ENCODE data around the gene CERK. TPM values are rescaled to one million over a fixed set of nuclear protein-coding genes. Genes with fewer than 3 reads are reported as not detected.
"Not testable (repeated sequence)": the region's sequence is repeated elsewhere in the genome, so short reads cannot be mapped to it uniquely, and the experiment has no call there.

CERK gene, protein sequence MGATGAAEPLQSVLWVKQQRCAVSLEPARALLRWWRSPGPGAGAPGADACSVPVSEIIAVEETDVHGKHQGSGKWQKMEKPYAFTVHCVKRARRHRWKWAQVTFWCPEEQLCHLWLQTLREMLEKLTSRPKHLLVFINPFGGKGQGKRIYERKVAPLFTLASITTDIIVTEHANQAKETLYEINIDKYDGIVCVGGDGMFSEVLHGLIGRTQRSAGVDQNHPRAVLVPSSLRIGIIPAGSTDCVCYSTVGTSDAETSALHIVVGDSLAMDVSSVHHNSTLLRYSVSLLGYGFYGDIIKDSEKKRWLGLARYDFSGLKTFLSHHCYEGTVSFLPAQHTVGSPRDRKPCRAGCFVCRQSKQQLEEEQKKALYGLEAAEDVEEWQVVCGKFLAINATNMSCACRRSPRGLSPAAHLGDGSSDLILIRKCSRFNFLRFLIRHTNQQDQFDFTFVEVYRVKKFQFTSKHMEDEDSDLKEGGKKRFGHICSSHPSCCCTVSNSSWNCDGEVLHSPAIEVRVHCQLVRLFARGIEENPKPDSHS
- total RNA-seq (100 to 1,000 TPM; 175 to 185 TPM), polyA plus RNA-seq (10 to 100 TPM; 39.4 to 61.2 (median 41.6) TPM), total RNA-seq (127 to 589 (median 153) reads per million in 6 experiments)

- POLR2A ChIA-PET = interaction anchor here (0.7 to 7.3 kb wide), 9 partner anchors 11 to 685 kb away, joined by 3 to 134 read pairs (median 4); partner anchors contain the start of gene TBC1D22A
- Mint-ChIP-seq H3K27me3 (no peaks in the 10 kb centered on the region), H3K27ac (peak within 1 kb of the TSS; percentile 95 to 100 (median 99)), H3K36me3 (peaks cover 0 to 2% (median 0%) of the 10 kb centered on the region in 3 donors), H3K4me1 (peaks cover 25 to 48% (median 48%) of the 10 kb centered on the region in 4 donors), H3K4me3 (peak within 1 kb of the TSS; percentile 91 to 100 (median 100)), H3K9me3 (no peaks in the 10 kb centered on the region)
- ATAC-seq (peak; percentile 45 to 65), DNase-seq (peak; percentile 39 to 80 (median 58))
These were observed at the start of gene CERK for GRCh38 chr22:46737976-46738646. TSS of gene CERK (minus strand) at chr22:46738252. CDS start at chr22:46738148, 104 bp downstream.

GRCh38 chr22:46783721-46784120, 45.7 kb upstream of the CERK start:
- no peak overlapping the region for H3K4me3 Mint-ChIP-seq
- H3K27me3 Mint-ChIP-seq = no peaks in the 10 kb centered on the region
- POLR2A ChIA-PET = interaction anchor here (0.9 to 2.3 kb wide), 3 partner anchors 11 to 51 kb away, joined by 3 to 10 read pairs (median 7); partner anchors contain the start of gene TBC1D22A
- no peak for DNase-seq
- peaks cover 22 to 79% (median 46%) of the 10 kb centered on the region in 4 donors for H3K4me1 Mint-ChIP-seq
- no peak for ATAC-seq
- H3K27ac Mint-ChIP-seq = peak overlapping the region in 3 of 10 donors; percentile 32 to 68 (median 45)
- H3K36me3 Mint-ChIP-seq = peaks cover 0 to 22% (median 8%) of the 10 kb centered on the region in 3 donors
- no peaks in the 10 kb centered on the region for H3K9me3 Mint-ChIP-seq

DNA sequence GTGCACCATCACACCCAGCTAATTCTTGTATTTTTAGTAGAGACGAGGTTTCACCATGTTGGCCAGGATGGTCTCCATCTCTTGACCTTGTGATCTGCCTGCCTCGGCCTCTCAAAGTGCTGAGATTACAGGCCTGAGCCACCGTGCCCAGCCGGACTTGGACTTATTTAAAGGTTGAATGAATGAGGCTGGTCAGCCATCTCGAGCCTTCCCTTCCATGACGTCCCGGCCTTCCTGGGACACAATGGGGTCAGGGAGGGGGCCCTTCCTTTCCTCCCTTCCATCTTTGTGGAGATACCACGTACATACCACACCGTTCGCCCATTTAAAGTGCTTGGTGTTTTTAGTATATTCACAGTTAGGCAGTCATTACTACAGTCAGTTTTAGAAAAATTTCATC, 44.1 kb upstream of the CERK start:
- peak overlapping the region in 5 of 10 donors; percentile 16 to 83 (median 52) for H3K27ac Mint-ChIP-seq
- POLR2A ChIA-PET = interaction anchor here (2.3 kb wide), 1 partner anchor 19 kb away, joined by 7 read pairs; the partner anchor contains the start of gene TBC1D22A

GRCh38 chr22:46781291-46781690, 43.2 kb upstream of the CERK start:
- DNase-seq (no peak), ATAC-seq (no peak)
- H3K27ac Mint-ChIP-seq = peak overlapping the region in 4 of 10 donors; percentile 13 to 83 (median 60)
- H3K4me1 Mint-ChIP-seq = peaks cover 34 to 85% (median 51%) of the 10 kb centered on the region in 4 donors
- no peak overlapping the region for H3K4me3 Mint-ChIP-seq
- peaks cover 0 to 10% (median 0%) of the 10 kb centered on the region in 3 donors for H3K36me3 Mint-ChIP-seq
- POLR2A ChIA-PET = interaction anchor here (0.5 to 2.2 kb wide), 2 partner anchors 13 to 18 kb away, joined by 3 to 13 read pairs; partner anchors contain the start of gene TBC1D22A
- H3K9me3 Mint-ChIP-seq = no peaks in the 10 kb centered on the region
- H3K27me3 Mint-ChIP-seq = no peaks in the 10 kb centered on the region

More for the DNA sequence above, 44.1 kb upstream of the CERK start:
- peaks cover 25 to 79% (median 44%) of the 10 kb centered on the region in 4 donors for H3K4me1 Mint-ChIP-seq
- not testable (repeated sequence) for DNase-seq, H3K4me3 Mint-ChIP-seq, ATAC-seq, H3K9me3 Mint-ChIP-seq, H3K27me3 Mint-ChIP-seq
- peaks cover 0 to 14% (median 5%) of the 10 kb centered on the region in 3 donors for H3K36me3 Mint-ChIP-seq

- Mint-ChIP-seq H3K27ac (peak overlapping the region in 8 of 10 donors; percentile 35 to 87 (median 68)), H3K36me3 (peaks cover 0 to 10% (median 0%) of the 10 kb centered on the region in 3 donors), H3K4me1 (peaks cover 41 to 90% (median 56%) of the 10 kb centered on the region in 4 donors), H3K27me3 (no peaks in the 10 kb centered on the region), H3K9me3 (no peaks in the 10 kb centered on the region), H3K4me3 (no peak overlapping the region)
- DNase-seq = no peak
- POLR2A ChIA-PET = interaction anchor here (0.8 to 2.2 kb wide), 3 partner anchors 10 to 20 kb away, joined by 6 to 13 read pairs (median 7); partner anchors contain the start of gene TBC1D22A
- no peak for ATAC-seq
These were observed 42.4 kb upstream of the CERK start for GRCh38 chr22:46780453-46780852.

DNA sequence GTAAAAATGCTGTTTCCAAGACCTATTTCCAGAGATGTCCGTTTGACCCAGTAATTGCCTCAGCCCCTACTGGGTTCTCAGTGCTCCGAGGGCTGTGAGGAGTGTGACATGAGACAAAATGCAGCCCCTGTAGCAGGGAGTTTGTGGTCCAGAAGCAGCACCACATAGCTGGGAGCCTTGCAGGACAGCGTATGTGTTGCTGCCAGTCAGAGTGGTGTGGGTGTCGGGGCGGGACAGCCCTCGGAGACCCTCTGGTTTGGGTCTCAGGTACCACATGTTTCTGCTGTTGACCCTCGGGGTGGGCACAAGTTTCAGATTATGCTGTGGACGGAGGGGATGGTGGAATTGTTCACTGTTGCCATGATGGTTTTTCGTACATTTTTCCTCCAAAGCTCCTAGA, 41.6 kb upstream of the CERK start:
- H3K27ac Mint-ChIP-seq = peak overlapping the region in 4 of 10 donors; percentile 36 to 66 (median 60)
- POLR2A ChIA-PET = interaction anchor here (1.0 to 2.2 kb wide), 2 partner anchors 11 to 17 kb away, joined by 6 to 13 read pairs; partner anchors contain the start of gene TBC1D22A
- H3K4me3 Mint-ChIP-seq = no peak overlapping the region
- H3K4me1 Mint-ChIP-seq = peaks cover 47 to 90% (median 60%) of the 10 kb centered on the region in 4 donors
- ATAC-seq (no peak), DNase-seq (no peak)
- H3K27me3 Mint-ChIP-seq = no peaks in the 10 kb centered on the region
- no peaks in the 10 kb centered on the region for H3K9me3 Mint-ChIP-seq
- H3K36me3 Mint-ChIP-seq = peaks cover 0 to 10% (median 0%) of the 10 kb centered on the region in 3 donors

DNA sequence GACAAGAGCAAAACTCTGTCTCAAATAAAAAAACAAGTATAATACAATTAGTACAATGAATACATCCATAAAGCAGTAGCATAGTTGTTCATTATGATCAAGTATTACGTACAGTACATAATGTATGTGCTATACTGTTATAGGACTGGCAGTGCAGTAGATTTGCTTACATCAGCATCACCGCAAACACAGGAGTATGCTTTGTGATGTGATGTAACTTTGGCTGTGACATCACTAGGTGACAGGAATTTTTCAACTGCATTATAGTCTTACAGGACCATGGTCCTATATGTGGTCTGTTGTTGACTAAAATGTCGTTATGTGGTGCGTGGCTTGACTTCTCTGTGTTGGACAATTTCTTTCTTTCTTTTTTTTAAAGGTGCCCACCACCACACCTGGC, 41.0 kb upstream of the CERK start:
- no peak for ATAC-seq
- peaks cover 46 to 96% (median 65%) of the 10 kb centered on the region in 4 donors for H3K4me1 Mint-ChIP-seq
- H3K36me3 Mint-ChIP-seq = peaks cover 0 to 10% (median 0%) of the 10 kb centered on the region in 3 donors
- POLR2A ChIA-PET = no interaction called here
- no peak for DNase-seq
- peak overlapping the region in 3 of 10 donors; percentile 57 to 66 (median 66) for H3K27ac Mint-ChIP-seq
- H3K27me3 Mint-ChIP-seq = no peaks in the 10 kb centered on the region
- no peak overlapping the region for H3K4me3 Mint-ChIP-seq
- no peaks in the 10 kb centered on the region for H3K9me3 Mint-ChIP-seq

GRCh38 chr22:46777609-46777970, 39.5 kb upstream of the CERK start:
- no peaks in the 10 kb centered on the region for H3K9me3 Mint-ChIP-seq
- POLR2A ChIA-PET = interaction anchor here (1.0 to 2.4 kb wide), 3 partner anchors 13 to 15 kb away, joined by 4 to 11 read pairs (median 4); partner anchors contain the start of gene TBC1D22A
- peaks cover 46 to 98% (median 73%) of the 10 kb centered on the region in 4 donors for H3K4me1 Mint-ChIP-seq
- peak overlapping the region; percentile 85 to 95 (median 92) for H3K27ac Mint-ChIP-seq
- H3K27me3 Mint-ChIP-seq = no peaks in the 10 kb centered on the region
- ATAC-seq (peak; percentile 56 to 66), DNase-seq (peak in 9 of 10 donors; percentile 28 to 72 (median 45))
- peak overlapping the region in 9 of 10 donors; percentile 41 to 82 (median 67) for H3K4me3 Mint-ChIP-seq
- H3K36me3 Mint-ChIP-seq = peaks cover 0 to 10% (median 0%) of the 10 kb centered on the region in 3 donors

GRCh38 chr22:46776876-46777608, 39.0 kb upstream of the CERK start:
- peak in 1 of 2 donors; percentile 29 for ATAC-seq
- POLR2A ChIA-PET = interaction anchor here (0.6 to 2.4 kb wide), 4 partner anchors 8 to 15 kb away, joined by 4 to 11 read pairs (median 6); partner anchors contain the start of gene TBC1D22A
- Mint-ChIP-seq H3K27ac (peak overlapping the region; percentile 85 to 95 (median 92)), H3K27me3 (no peaks in the 10 kb centered on the region), H3K36me3 (peaks cover 0 to 10% (median 0%) of the 10 kb centered on the region in 3 donors), H3K9me3 (no peaks in the 10 kb centered on the region), H3K4me1 (peaks cover 40 to 93% (median 70%) of the 10 kb centered on the region in 4 donors), H3K4me3 (peak overlapping the region in 9 of 10 donors; percentile 41 to 82 (median 67))
- DNase-seq = no peak

DNA sequence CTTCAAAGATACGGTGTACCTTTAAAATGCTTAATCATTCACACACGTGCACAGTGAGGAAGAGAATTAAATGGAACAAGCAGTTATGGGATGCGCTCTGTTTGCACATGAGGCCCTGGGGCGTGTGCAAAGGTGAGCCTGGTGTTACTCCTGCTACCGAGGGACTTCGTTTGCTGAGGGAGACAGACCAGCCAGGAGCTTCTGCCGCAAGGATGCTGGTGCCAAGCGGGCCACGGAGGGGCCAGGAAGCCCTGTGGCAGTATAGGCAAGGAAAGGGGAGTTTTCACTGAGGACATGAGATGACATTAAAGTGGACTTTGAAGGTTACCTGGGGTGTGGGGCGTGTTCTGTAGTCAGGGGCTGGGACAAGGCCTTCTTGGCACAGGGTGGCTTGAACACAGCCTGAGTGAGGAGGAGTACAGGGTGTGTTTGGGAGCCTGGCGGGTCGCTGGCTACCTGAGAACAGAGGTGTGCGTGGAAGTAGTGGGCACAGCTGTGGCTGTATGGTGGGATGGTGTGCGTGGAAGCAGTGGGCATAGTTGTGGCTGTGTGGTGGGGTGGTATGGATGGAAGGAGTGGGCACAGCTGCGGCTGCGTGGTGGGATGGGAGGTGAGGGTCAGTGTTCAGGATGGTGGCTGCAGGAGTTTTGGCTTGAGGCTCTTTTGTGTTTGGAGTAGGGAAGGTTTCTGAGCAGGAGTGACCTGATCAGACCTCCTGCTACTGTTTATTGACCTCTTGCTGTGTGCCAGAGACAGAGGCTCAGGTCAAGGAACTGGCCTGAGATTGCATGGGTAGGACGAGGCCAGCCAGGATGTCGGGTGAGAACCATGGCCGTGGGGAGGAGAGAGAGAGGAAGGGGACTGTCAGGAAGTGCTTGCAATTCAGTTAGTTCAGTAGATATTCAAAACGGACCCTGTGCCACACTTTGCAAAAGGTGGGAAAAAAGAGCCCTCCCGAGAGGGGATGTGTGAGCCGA, 38.1 kb upstream of the CERK start:
- POLR2A ChIA-PET = interaction anchor here (0.6 to 3.1 kb wide), 4 partner anchors 14 to 771 kb away, joined by 3 to 42 read pairs (median 12); partner anchors contain the start of gene TBC1D22A
- DNase-seq = no peak

More for the DNA sequence above, 38.1 kb upstream of the CERK start:
- peaks cover 0 to 9% (median 0%) of the 10 kb centered on the region in 3 donors for H3K36me3 Mint-ChIP-seq
- H3K27ac Mint-ChIP-seq = peak overlapping the region; percentile 85 to 95 (median 91)
- H3K27me3 Mint-ChIP-seq = no peaks in the 10 kb centered on the region
- no peaks in the 10 kb centered on the region for H3K9me3 Mint-ChIP-seq
- ATAC-seq = no peak
- H3K4me3 Mint-ChIP-seq = peak overlapping the region in 9 of 10 donors; percentile 8 to 83 (median 72)
- H3K4me1 Mint-ChIP-seq = peaks cover 38 to 90% (median 67%) of the 10 kb centered on the region in 4 donors

All from naive thymus-derived CD8-positive, alpha-beta T cell (primary cell).